HG03565 (cell line): ENCODE measurements around the gene CXCR3.

ENCODE experiments used
- ATAC-seq: cut with Tn5 transposase; IDR thresholded peaks from one replicate; pipeline ENCODE4 v1.9.1; 2021; ENCODE audit warnings: mild to moderate bottlenecking, moderate library complexity; ENCODE audit not compliant: unreplicated experiment

CXCR3 gene

GRCh38 chrX:71637253-71637618 lies 18.9 kb upstream of the CXCR3 start:
- no peak for ATAC-seq

DNA sequence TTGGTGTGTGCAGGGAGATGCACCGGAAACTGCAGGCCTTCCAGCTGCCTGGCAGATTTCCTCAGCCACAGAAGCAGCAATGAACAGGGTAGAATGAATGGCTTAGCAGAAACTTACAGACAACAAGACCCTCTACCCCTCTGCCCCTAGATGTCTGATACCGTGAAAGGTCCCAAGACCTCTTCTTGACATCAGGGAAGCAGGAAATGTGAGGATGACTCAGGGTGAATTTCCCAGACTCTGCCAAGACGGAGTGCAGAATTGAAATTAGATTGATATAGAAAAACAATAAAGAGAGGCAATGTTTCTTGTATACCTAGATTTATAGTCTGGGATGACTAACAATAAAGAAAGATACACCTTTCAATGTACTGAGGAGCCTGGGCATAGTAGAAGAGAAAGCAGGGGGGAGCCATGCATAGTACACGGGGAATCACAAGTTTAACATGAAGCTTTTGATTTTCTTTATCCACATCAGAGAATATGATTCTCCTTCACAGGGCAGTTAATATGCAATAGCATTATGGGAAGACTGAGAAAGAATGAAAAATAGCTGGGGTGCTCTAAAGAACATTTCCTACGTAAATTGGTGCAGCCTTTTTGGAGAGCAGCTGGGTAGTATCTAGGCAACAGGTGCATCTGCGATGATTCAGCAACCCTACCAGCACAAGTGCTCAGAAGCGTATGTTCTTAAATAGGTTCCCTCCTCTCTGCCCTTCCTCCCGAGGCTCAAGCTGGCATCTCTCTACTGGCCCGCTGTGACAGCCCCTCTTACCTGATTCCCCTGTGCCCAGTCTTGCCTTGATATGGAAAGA lies 18.3 kb upstream of the CXCR3 start:
- ATAC-seq = no peak

- ATAC-seq = no peak
These were observed 16.1 kb upstream of the CXCR3 start for GRCh38 chrX:71634366-71634765.

- no peak for ATAC-seq
These were observed 14.8 kb upstream of the CXCR3 start for GRCh38 chrX:71632923-71633657.

- ATAC-seq = peak; percentile 45
These were observed 11.2 kb upstream of the CXCR3 start for GRCh38 chrX:71629467-71629866.

DNA sequence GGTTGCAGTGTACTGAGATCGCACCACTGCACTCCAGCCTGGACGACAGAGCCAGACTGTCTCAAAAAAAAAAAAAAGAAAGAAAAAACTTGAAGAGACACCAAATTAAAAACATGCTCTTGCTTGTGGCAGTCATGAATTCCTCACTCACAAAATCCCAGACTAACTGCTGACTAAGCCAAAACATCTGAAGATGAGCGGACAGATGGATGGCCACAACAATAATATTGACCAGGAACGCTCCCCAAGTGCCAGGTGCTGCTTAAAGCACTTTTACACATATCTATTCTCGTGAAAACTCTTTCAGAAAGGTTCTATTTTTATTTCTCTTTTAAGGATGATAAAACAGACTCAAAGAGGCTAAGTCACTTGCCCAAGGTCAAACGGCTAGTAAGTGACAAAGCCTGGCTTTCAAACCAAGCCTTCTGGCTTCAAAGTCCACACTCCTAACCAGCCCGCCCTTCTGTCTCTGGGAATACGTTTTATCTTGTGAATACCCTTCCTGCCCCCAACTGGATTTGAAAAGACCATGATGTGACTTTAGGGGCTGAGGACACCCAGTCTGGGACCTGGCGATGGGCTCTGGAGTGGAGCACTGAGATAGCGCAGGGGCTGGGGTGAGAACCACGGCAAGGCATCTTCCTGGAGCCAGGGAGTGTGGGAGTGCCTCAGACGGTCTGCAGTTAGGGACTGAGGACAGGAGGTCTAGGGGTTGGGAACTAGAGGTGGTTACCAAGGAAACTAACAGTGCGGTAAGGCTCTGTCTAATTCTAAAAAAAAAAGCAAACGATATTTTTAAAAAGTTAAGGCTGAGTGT lies 9.5 kb upstream of the CXCR3 start:
- ATAC-seq = no peak

- ATAC-seq = no peak
These were observed 8.3 kb upstream of the CXCR3 start for GRCh38 chrX:71626576-71626975.

- ATAC-seq = no peak
These were observed 7.2 kb upstream of the CXCR3 start for GRCh38 chrX:71625471-71625870.

DNA sequence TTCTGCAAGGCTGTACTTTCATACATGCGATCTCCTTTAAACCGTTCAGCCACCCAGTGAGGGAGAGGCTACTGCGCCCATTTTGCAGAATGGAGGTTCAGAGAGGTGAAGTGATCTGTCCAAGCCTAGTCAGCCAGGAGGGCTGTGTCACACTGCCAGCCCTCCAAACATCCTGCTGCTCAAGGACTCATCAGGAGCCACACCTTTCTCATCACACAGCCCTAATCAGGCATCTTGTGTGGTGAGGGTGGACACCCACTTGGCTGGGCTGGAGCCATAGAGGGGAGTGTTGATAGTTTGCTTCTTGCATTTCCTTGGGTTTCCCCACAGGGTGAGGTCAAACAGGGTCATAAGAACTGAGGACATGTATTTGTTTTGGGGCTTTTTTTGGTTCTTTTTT lies 5.4 kb upstream of the CXCR3 start:
- ATAC-seq = no peak

- peak; percentile 28 for ATAC-seq
These were observed 4.5 kb upstream of the CXCR3 start for GRCh38 chrX:71622576-71623450.

DNA sequence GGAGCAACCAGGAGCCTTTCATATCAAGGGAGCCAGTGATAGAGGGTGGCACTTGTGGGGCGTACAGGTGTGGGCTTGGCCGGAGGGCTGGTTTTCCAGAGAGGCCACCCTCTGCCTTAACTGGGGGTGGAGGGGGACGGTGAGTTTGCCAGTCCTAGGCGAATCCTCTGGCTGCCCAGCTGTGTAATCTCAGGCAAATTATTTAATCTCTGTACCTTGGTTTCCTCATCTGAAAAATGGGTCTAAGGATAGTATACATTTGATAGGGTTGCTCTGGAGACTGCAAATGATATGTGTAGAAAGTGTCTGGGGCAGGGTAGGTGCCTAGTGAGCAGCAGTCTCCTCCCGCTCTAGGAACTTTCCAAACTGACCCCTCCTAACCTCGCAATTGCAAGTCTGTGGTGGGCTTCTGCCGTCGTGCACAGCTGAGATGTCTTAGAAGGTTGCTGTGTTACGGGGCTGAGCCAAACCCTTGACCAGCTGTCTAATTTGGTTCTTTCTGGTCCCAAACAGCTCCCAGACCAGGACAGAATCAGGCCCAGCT lies 3.8 kb upstream of the CXCR3 start:
- no peak for ATAC-seq

GRCh38 chrX:71621603-71622002 lies 3.3 kb upstream of the CXCR3 start:
- no peak for ATAC-seq

DNA sequence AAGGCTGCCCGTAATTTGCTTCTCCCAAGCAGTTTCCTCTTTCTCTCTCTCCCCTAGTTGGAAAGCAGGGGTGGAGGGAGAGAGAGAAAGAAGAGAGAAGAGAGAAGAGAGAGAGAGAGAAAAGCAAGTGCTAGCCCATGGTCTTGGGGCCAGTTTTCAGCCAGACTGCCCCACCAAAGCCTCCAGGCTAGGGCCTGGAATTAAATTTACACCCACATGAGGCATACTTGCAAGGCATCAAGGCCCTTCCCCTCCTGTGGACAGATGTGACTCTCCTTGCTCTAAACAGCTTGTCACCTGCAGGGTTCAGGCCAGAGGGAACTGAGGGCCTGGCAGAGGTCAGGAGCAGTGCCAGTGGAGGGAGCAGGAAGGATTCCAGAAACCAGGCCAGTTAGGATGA lies 1.7 kb upstream of the CXCR3 start:
- no peak for ATAC-seq

DNA sequence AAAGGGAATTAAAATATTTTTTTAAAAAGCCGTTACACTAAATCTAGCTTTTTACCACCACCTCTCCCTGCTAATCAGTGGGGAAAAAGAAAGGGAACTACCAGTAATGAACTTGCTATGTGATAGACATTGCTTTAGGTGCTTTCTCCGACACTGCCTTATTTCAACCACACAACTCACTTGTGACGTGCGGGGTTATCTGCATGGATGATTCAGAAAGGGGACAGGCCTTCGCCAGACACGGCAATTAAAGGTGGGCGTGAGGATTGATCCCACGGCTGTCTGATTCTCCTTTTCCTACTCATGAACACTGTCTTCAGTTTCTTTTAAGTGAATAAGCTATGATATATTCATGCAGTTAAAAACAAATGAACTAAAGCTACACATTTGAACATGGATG lies 882 bp upstream of the CXCR3 start:
- no peak for ATAC-seq

DNA sequence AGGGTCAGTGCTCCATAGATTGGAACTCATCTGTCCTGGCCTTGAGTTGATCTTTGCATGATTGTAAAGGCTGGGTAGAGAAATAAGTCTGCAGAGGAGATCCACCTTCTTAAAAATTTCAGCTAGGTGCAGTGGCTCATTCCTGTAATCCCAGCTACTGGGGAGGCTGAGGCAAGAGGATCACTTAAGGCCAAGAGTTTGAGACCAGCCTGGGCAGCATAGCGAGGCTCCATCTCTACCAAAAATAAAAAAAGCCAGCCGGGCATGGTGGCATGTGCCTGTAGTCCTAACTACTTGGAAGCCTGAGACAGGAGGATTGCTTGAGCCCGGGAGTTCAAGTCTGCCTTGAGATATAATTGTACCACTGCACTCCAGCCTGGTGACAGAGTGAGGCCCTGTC lies 476 bp upstream of the CXCR3 start:
- ATAC-seq = no peak

GRCh38 chrX:71617742-71618141 lies 569 bp downstream of the CXCR3 start:
- ATAC-seq = no peak

DNA sequence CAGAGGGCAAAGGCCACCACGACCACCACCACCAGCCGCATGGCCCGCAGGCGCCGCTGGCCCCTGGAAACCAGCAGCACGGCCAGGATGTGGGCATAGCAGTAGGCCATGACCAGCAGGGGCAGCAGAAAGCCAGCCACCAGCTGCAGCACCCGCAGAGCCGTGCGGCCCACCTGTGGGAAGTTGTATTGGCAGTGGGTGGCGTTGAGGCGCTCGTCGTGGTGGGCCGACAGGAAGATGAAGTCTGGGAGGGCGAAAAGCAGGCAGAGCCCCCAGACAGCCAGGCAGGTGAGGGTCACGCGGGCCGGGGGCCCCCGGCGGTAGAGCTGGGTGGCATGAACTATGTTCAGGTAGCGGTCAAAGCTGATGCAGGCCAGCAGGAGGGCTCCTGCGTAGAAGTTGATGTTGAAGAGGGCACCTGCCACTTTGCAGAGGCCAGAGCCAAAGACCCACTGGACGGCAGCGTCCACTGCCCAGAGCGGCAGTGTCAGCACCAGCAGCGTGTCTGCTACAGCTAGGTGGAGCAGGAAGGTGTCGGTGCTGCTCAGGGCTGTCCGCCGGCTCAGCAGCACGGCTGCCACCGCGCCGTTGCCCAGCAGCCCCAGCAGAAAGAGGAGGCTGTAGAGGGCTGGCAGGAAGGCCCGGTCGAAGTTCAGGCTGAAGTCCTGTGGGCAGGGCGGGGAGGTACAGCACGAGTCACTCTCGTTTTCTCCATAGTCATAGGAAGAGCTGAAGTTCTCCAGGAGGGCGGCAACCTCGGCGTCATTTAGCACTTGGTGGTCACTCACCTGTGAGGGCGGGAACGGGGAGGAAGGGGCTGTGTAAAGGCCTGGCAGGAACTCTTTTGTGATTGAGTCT lies 1.4 kb downstream of the CXCR3 start:
- ATAC-seq = no peak

DNA sequence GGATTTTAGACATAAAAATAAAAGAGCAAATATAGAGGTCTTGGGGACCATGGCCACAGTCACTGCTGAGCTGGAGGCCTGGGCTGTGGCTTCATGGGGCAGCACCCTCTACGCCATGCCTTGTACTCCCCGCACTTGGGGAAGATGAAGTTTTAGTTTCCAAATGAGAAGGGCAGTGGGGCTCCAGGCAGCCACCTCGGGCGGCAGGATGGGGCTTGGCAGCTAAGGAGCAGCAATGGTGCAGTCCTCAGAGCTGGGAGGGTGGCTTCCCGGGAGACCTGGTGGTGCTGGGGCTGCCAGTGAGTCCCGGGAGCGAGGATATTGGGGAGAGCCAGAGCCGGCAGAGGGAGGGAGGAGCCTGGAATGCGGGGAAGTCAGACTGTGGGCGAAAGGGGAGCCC lies 2.4 kb downstream of the CXCR3 start:
- no peak for ATAC-seq

GRCh38 chrX:71615056-71615455 lies 3.3 kb downstream of the CXCR3 start:
- no peak for ATAC-seq
